Osteocyte (in vitro differentiated cells): ENCODE results near the gene SMU1. TPM values are rescaled to one million over a fixed set of nuclear protein-coding genes. Genes with fewer than 3 reads are reported as not detected.
A peak's percentile ranks its signal among the peaks of the same experiment; 100 is the strongest.
"Not testable (repeated sequence)": the region's sequence is repeated elsewhere in the genome, so short reads cannot be mapped to it uniquely, and the experiment has no call there.

Experiments used
- DNase-seq: peaks from one replicate; pipeline ENCODE4 v3.0.0; 2021; ENCODE audit warnings: mixed read lengths; ENCODE audit not compliant: unreplicated experiment; ENCODE audit errors: extremely low spot score
- H3K27ac Mint-ChIP-seq: one replicate; pipeline ENCODE4 v1.8.0; 2021; ENCODE audit warnings: mild to moderate bottlenecking, mixed read lengths; ENCODE audit not compliant: unreplicated experiment
- H3K27me3 Mint-ChIP-seq: one replicate; pipeline ENCODE4 v1.8.0; 2021; ENCODE audit warnings: mixed read lengths; ENCODE audit not compliant: unreplicated experiment
- H3K36me3 Mint-ChIP-seq: one replicate; pipeline ENCODE4 v1.8.0; 2021; ENCODE audit warnings: mixed read lengths; ENCODE audit not compliant: unreplicated experiment
- H3K4me1 Mint-ChIP-seq: one replicate; pipeline ENCODE4 v1.8.0; 2021; ENCODE audit warnings: mixed read lengths; ENCODE audit not compliant: unreplicated experiment
- H3K4me3 Mint-ChIP-seq: one replicate; pipeline ENCODE4 v1.8.0; 2021; ENCODE audit warnings: mild to moderate bottlenecking, moderate library complexity, mixed read lengths; ENCODE audit not compliant: unreplicated experiment
- H3K9me3 Mint-ChIP-seq: one replicate; pipeline ENCODE4 v1.8.0; 2021; ENCODE audit warnings: mixed read lengths; ENCODE audit not compliant: unreplicated experiment
- total RNA-seq: library from RNA; stranded (reverse); gene quantifications from 2 replicates; pipeline ENCODE4 v1.2.1, GENCODE V29; 2021
- TF ChIP-seq, protein P1 (sequence below): fragments of 200-600 bp; sonication (generic); IDR thresholded peaks from 2 replicates; pipeline ENCODE4 v1.5.0; 2021; ENCODE audit warnings: antibody characterized with exemption, mild to moderate bottlenecking, moderate library complexity

Gene SMU1
- total RNA-seq, 1 donor from 2014 or later, result 23.0 TPM

DNA sequence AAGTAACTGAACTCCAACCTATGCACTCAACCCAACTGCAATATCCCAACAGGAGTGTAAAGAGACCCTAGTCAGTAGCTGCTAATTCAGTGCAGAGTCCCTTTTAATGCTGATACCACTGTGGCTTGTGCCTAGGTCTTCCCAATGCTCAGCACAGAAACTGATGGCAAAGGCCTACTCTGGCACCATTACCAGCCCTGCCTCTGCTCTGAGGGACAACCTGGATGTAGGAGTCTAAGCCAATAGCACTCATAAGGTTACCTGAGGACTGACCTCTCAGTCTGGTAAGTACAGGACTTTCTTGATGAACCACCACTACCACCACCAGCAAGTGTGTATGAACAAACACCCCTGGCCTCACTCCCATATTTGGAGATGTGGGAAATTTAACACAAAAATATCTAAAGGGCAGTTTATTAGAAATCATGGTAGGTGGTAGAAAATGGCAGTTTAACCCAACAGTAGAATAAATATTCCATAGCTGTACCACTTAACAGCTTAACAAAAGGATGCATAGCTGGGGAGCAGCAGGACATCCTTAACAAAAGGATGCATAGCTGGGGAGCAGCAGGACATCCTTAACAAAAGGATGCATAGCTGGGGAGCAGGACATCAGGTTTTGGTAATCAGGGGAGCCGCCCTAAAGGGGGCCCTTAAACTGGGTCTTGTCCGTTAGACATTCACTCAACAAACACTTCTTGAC lies 62.4 kb downstream of the SMU1 start:
- H3K27me3 Mint-ChIP-seq, result no peaks in the 10 kb centered on the region
- no peak overlapping the region for H3K4me3 Mint-ChIP-seq
- H3K4me1 Mint-ChIP-seq, result no peaks in the 10 kb centered on the region
- no peak overlapping the region for H3K27ac Mint-ChIP-seq
- DNase-seq, result no peak
- no peaks in the 10 kb centered on the region for H3K9me3 Mint-ChIP-seq
- H3K36me3 Mint-ChIP-seq, result peaks cover 4% of the 10 kb centered on the region
- TF ChIP-seq, protein P1, sequence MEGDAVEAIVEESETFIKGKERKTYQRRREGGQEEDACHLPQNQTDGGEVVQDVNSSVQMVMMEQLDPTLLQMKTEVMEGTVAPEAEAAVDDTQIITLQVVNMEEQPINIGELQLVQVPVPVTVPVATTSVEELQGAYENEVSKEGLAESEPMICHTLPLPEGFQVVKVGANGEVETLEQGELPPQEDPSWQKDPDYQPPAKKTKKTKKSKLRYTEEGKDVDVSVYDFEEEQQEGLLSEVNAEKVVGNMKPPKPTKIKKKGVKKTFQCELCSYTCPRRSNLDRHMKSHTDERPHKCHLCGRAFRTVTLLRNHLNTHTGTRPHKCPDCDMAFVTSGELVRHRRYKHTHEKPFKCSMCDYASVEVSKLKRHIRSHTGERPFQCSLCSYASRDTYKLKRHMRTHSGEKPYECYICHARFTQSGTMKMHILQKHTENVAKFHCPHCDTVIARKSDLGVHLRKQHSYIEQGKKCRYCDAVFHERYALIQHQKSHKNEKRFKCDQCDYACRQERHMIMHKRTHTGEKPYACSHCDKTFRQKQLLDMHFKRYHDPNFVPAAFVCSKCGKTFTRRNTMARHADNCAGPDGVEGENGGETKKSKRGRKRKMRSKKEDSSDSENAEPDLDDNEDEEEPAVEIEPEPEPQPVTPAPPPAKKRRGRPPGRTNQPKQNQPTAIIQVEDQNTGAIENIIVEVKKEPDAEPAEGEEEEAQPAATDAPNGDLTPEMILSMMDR, result no peak

GRCh38 chr9:33012328-33013069 lies 64.0 kb downstream of the SMU1 start:
- no peaks in the 10 kb centered on the region for H3K9me3 Mint-ChIP-seq
- H3K36me3 Mint-ChIP-seq, result no peaks in the 10 kb centered on the region
- H3K27ac Mint-ChIP-seq, result no peak overlapping the region
- H3K27me3 Mint-ChIP-seq, result no peaks in the 10 kb centered on the region
- H3K4me3 Mint-ChIP-seq, result no peak overlapping the region
- DNase-seq, result no peak
- TF ChIP-seq, protein P1, result no peak
- no peaks in the 10 kb centered on the region for H3K4me1 Mint-ChIP-seq

- H3K9me3 Mint-ChIP-seq, result no peaks in the 10 kb centered on the region
- no peaks in the 10 kb centered on the region for H3K27me3 Mint-ChIP-seq
- H3K36me3 Mint-ChIP-seq, result no peaks in the 10 kb centered on the region
- no peak overlapping the region for H3K27ac Mint-ChIP-seq
- H3K4me3 Mint-ChIP-seq, result no peak overlapping the region
- H3K4me1 Mint-ChIP-seq, result no peaks in the 10 kb centered on the region
- no peak for DNase-seq
- TF ChIP-seq, protein P1, result no peak
Measured at GRCh38 chr9:33011831-33012230, 64.6 kb downstream of the SMU1 start.

DNA sequence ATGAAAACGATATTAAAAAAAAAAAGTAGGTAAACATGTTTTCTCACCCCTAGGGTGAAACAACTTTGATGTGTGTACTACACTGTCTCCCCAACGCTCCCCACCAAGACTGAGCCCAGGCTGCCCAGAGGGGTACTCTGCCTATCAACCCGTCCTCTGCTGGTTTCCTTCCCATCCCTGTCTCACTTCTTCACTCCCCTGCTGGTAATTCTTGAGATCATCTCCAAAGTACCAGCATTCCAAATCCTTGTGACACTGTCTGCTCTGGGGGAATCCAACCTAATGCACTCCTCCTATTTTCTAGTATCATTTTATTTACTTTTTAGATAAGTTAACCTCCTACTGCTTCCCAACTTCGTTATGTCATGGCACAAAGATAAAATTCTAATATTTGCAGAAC lies 68.7 kb downstream of the SMU1 start:
- Mint-ChIP-seq H3K36me3 (no peaks in the 10 kb centered on the region), H3K4me1 (peaks cover under 1% of the 10 kb centered on the region), H3K27ac (no peak overlapping the region), H3K9me3 (no peaks in the 10 kb centered on the region), H3K27me3 (no peaks in the 10 kb centered on the region), H3K4me3 (no peak overlapping the region)
- TF ChIP-seq, protein P1, result no peak
- DNase-seq, result no peak

GRCh38 chr9:33005335-33005734 lies 71.1 kb downstream of the SMU1 start:
- not testable (repeated sequence) for H3K9me3 Mint-ChIP-seq, H3K27ac Mint-ChIP-seq, DNase-seq, H3K4me3 Mint-ChIP-seq, H3K27me3 Mint-ChIP-seq, H3K36me3 Mint-ChIP-seq
- H3K4me1 Mint-ChIP-seq, result peaks cover 10% of the 10 kb centered on the region

- H3K36me3 Mint-ChIP-seq, result peaks cover 11% of the 10 kb centered on the region
Measured at GRCh38 chr9:33000682-33001055, 75.8 kb downstream of the SMU1 start.

More at GRCh38 chr9:33000682-33001055, 75.8 kb downstream of the SMU1 start:
- Mint-ChIP-seq H3K4me1 (peaks cover 25% of the 10 kb centered on the region), H3K4me3 (peak overlapping the region; percentile 95), H3K27ac (peak overlapping the region; percentile 98)
- H3K9me3 Mint-ChIP-seq, DNase-seq, H3K27me3 Mint-ChIP-seq: not testable (repeated sequence)
